ENCODE data around the gene IGF1.

DNA sequence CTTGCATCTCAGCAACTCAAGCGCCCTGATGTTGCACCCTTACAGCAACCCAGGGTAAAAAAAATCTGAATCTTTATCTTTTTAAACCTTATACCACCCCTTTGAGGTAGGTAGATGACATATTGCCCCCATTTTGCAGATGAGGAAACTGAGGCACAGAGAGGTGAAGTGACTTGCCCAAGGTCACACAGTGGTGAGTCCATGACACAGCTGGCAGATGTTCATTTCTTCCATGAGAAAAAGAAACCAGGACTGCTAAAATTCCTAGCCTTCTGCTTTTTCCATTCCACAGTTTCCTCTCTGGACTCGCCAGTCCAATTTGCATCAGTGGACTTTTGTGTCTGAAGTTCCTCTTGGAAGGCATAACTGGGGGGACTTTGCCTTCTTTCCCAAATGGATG lies 79.3 kb downstream of the IGF1 start:
- TF ChIP-seq ASH1L (IDR thresholded peaks at IDR 0.05; ENCODE audit: borderline replicate concordance, low read depth, partially characterized antibody), result no peak
- no peak for TF ChIP-seq CREB1 (IDR thresholded peaks at IDR 0.05)
- no peak for TF ChIP-seq CREB1 (CRISPR knock-in tag; IDR thresholded peaks at IDR 0.05)
- TF ChIP-seq TCF3 (CRISPR knock-in tag; IDR thresholded peaks at IDR 0.05), result no peak
- no peak for TF ChIP-seq BDP1 (IDR thresholded peaks at IDR 0.05; ENCODE audit: insufficient read depth, insufficient read length)
- TF ChIP-seq, protein P1, sequence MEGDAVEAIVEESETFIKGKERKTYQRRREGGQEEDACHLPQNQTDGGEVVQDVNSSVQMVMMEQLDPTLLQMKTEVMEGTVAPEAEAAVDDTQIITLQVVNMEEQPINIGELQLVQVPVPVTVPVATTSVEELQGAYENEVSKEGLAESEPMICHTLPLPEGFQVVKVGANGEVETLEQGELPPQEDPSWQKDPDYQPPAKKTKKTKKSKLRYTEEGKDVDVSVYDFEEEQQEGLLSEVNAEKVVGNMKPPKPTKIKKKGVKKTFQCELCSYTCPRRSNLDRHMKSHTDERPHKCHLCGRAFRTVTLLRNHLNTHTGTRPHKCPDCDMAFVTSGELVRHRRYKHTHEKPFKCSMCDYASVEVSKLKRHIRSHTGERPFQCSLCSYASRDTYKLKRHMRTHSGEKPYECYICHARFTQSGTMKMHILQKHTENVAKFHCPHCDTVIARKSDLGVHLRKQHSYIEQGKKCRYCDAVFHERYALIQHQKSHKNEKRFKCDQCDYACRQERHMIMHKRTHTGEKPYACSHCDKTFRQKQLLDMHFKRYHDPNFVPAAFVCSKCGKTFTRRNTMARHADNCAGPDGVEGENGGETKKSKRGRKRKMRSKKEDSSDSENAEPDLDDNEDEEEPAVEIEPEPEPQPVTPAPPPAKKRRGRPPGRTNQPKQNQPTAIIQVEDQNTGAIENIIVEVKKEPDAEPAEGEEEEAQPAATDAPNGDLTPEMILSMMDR (IDR thresholded peaks at IDR 0.05 in 2 of 3, conservative IDR thresholded peaks at IDR 0.05 in 1 of 3; ENCODE audit: insufficient read depth in 2 of 3, low read depth in 1 of 3, low read length in 3 of 3), result no peak

Data from K562 (cell line).